Cerebellar cortex (tissue), 1 donor: ENCODE measurements around the gene SLC16A11.
"Not testable (repeated sequence)": the region's sequence is repeated elsewhere in the genome, so short reads cannot be mapped to it uniquely, and the experiment has no call there.

Experiments used
- DNase-seq: peaks from one replicate; pipeline ENCODE4 v3.0.0-alpha.2; 2015; ENCODE audit warnings: low spot score

SLC16A11 gene

DNA sequence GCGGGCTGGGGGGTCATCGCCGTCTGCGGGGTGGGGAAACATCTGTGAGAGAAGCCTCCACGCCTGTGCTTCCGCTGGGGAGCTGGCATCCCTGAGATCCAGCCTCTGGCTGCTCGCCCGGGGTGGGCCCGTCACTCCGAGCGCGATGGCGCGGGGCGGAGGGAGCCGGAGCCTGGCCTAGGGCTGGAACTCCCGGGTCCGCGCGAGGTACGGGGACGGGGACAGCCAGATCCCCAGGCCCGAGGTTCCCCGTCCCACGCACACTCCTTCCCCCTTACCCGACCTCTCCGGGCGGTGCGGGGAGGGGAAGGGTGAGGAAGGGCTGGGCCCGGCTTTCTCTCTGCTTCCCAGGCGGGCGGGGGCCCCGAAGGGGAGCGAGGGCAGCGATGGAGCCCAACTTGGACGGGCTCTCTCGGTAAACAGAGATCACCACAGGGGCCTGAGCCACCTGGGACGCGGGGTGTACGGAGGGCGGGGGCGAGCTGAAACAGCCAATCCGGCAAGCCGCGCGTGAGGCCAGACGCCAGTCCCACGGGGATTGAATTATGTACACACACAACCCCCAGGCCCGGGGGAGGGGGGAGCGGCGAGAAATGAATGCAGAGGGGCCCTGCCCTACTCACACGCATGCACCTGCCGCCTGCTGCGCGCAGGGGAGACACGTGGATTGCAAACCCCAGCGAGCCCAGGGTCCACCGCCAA, at the start of gene SLC16A11:
Gene SLC16A11 (minus strand): TSS at position 596 of the 702 bp plus-strand sequence. CDS start 579 bp downstream, at position 17.
- DNase-seq: no peak

- DNase-seq: not testable (repeated sequence)
Observed at GRCh38 chr17:7091311-7092005, 47.6 kb upstream of the SLC16A11 start.

- not testable (repeated sequence) for DNase-seq
Observed at GRCh38 chr17:7089570-7089969, 45.7 kb upstream of the SLC16A11 start.

- not testable (repeated sequence) for DNase-seq
Observed at GRCh38 chr17:7088442-7088841, 44.5 kb upstream of the SLC16A11 start.

DNA sequence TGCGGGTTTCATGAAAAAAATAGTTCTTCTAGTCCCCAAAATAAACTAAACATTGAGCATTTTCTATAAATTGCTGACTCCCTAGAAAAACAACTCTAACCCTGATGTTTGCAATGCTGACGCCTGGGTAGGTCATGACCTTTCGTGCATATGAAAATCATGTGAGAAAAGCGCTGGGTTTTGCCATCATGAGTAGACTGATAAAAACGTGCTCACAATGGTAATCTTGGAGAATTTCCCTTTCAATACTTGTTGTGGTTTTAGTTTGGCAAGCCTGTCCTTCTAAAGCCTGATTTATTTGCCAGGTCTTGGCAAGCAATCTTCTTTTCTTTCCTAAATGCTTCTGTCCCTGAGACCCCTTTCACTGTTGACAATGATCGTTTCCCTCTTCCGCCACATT, 40.2 kb upstream of the SLC16A11 start:
- DNase-seq: no peak

- DNase-seq: no peak
Observed at GRCh38 chr17:7083592-7083991, 39.7 kb upstream of the SLC16A11 start.

DNA sequence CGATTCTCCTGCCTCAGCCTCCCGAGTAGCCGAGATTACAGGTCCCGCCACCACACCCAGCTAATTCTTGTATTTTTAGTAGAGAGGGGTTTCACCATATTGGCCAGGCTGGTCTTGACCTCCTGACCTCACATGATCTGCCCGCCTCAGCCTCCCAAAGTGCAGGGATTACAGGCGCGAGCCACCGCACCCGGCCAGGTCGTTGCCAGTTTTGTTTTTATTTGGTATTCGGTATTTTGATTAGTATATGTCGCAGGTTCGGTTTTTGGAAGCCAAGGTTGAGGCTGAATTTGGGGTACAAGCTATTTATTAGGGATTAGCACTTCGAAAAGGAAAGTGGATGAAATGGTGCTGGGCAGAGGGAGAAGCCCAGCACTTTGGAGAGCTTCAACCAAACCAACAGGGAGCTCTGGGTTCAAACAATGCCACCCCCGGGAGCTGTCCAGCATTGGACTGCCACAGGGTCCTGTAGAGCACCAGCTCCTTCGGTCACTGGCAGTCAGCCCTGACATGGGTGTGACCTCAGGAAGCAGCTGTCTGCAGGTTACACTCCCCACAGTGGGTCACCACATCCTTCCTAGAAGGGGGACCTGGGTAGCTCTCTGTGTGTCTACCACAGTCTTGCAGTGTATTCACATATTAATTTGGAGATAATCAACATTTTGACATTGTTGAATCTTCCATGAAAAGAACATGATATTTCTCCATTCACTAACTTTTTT, 37.6 kb upstream of the SLC16A11 start:
- no peak for DNase-seq

- DNase-seq: peak; percentile 19
Observed at GRCh38 chr17:7080456-7081041, 36.7 kb upstream of the SLC16A11 start.

- DNase-seq: no peak
Observed at GRCh38 chr17:7079581-7080455, 35.9 kb upstream of the SLC16A11 start, which contains the start of gene CLEC10A. Gene CLEC10A (minus strand): TSS chr17:7080251. CDS start chr17:7078812, 1,439 bp downstream.

GRCh38 chr17:7078711-7079110, 34.8 kb upstream of the SLC16A11 start:
- DNase-seq: no peak

- DNase-seq: no peak
Observed at GRCh38 chr17:7077911-7078546, 34.1 kb upstream of the SLC16A11 start.

- DNase-seq: no peak
Observed at GRCh38 chr17:7074931-7075330, 31.0 kb upstream of the SLC16A11 start.

GRCh38 chr17:7072406-7072805, 28.5 kb upstream of the SLC16A11 start:
- DNase-seq: no peak

- no peak for DNase-seq
Observed at GRCh38 chr17:7070712-7071111, 26.8 kb upstream of the SLC16A11 start.

GRCh38 chr17:7068268-7068667, 24.4 kb upstream of the SLC16A11 start:
- no peak for DNase-seq

DNA sequence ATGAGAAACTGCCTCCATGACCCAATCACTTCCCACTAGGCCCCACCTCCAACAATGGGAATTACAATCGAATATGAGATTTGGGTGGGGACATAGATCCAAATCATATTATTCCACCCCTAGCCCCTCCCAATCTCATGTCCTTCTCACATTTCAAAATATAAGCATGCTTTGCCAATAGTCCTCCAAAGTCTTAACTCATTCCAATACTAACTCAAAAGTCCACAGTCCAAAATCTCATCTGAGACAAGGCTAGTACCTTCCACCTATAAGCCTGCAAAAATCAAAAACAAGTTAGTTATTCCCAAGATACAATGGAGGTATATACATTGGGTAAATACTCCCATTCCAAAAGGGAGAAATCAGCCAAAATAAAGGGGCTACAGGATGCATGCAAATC, 23.3 kb upstream of the SLC16A11 start:
- no peak for DNase-seq

DNA sequence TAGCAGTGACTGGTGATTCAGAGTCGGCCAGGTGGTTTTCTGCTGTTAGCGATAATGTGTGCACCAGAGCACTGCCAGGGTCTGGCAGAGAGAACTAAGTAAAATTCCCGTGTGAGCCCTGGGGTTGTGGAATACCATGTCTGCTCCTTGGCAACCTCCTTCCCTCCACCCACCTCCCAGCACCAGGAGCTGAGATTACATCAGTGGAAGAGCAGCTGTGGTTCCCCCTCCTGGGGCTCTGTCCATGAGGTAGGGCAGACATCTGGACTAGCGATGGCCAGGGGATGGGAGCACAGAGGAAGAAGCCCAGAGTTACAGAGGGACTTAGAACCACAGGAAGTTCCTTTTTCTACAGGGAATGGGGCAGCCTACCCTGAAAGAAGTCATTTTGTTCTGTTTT, 20.4 kb upstream of the SLC16A11 start:
- no peak for DNase-seq

- no peak for DNase-seq
Observed at GRCh38 chr17:7063518-7064094, 19.7 kb upstream of the SLC16A11 start.

GRCh38 chr17:7060165-7060891, 16.4 kb upstream of the SLC16A11 start:
- no peak for DNase-seq
